Sciatic nerve (tissue), 2 donors: ENCODE measurements around the gene TBC1D19. TPM values are rescaled to one million over a fixed set of nuclear protein-coding genes. Genes with fewer than 3 reads are reported as not detected.

ENCODE experiments used
- ATAC-seq: fragments of 200-7000 bp; cut with Tn5 transposase; one replicate; pipeline ENCODE4 v1.9.1; 2020; ENCODE audit warnings: mild to moderate bottlenecking, moderate library complexity
- DNase-seq: peaks from one replicate; pipeline ENCODE4 v3.0.0-alpha.2; 2020; ENCODE audit warnings: low spot score
- intact Hi-C: fragments of 100-400 bp; cut with DNase I; formaldehyde crosslinking; loops from one replicate; pipeline ENCODE4 v1.14.2; 2022
- total RNA-seq: library from RNA; stranded (reverse); fragmentation: NEBNext Ultra II Directional; extraction: Animal tissue kit (Norgen Biotek cat#: 25700); gene quantifications from one replicate; pipeline ENCODE4 v1.2.1, GENCODE V29; 2021
- donor health status: DM: no; HTN: no; CAD: no.
- donor health status: DM: no; HTN: no; CAD: no.

The TBC1D19 gene
- total RNA-seq, 1 donor from 2014 or later = 15.6 TPM

DNA sequence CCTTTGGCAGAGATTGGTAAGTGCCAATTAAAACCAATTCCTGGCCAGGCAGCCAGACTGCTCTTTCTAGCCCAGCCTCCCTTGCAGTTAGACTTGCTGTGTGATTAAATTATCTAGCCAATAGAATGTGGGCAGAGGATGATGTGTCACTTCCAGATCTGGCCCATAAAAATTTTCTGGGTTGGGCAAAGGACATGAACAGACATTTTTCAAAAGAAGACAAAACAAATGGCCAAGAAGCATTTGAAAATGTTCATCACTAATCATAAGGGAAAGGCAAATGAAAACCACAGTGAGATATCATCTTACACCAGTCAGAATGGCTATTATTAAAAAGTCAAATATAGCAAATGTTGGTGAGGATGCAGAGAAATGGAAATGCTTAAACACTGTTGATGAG is 205.3 kb downstream of the TBC1D19 start:
- intact Hi-C loops = no loop called here
- ATAC-seq (no peak), DNase-seq (no peak)

DNA sequence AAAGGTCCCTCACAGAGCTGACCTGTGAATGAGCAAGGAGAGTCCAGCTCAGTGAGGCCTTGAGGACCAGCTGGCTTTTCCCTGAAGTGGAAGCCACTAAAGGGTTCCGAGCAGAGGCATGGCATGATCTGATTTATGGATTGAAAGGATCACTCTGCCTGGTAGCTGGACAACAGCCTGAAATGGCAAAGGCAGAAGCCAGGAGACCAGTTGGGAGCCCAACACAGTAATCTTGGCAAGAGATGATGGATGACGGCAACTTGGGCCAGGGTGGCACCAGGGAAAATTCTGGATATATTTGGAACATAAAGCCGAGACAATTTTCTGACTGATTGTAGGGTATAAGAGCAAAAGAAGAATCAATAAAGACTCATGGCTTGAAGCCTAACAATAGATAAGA is 207.5 kb downstream of the TBC1D19 start:
- intact Hi-C loops = no loop called here
- ATAC-seq (no peak), DNase-seq (no peak)

DNA sequence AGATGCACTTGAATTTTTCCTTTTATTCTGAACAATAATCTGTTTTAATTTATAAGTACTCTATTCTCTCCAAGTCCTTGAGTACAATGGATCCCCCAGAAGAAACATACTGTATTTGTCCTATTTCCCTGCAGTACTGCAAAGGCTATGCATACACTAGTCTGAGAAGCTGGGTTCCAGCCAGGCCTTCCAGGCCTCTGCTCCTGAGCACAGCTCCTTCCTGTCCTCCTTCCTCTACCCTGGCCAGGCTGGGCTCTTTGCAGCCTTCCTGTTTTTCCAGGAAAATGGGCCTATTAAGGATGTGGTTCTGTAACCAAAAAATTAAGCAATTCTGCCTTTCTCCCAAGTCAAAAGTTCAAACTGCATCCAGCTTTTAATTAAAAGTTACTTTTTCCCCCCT is 208.8 kb downstream of the TBC1D19 start:
- ATAC-seq (no peak), DNase-seq (no peak)
- intact Hi-C loops = no loop called here

DNA sequence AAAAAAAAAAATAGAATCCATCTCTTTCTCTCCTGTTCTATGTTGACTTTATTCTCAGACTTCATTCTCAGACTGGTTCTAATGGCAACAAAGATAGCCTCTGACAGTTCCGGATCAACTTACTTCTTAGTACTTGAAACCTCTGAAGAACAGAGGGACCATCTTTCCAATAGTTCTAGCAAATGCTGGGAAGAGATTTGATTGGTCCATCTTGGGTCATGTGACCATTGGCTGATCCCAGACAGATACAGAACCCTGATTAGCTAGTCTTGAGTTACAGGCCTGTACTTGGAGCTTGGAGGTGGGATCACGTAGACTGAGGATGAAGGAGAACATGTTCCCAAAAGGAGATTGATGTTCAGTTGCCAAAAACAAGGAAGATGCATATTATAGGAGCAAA is 209.9 kb downstream of the TBC1D19 start:
- DNase-seq (no peak), ATAC-seq (no peak)
- intact Hi-C loops = no loop called here

DNA sequence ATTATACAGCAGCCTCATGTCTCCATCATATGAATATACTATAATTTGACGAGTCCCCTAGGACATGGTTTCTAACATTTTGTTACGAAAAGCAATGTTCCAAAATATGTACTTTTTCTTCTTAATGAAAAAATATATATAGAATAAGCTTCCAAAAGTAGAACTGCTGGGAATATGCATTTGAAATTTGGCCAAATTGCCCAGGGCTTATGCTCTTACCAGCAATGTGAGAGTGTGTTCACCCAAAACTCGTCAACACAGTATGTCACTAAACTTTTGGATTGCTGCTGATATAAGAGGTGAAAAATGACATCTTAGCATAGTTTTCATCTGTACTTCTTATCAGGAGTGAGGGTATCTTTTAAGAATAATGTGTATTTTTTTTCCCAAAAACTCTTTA is 212.2 kb downstream of the TBC1D19 start:
- no peak for ATAC-seq
- DNase-seq = no peak
- intact Hi-C loops = no loop called here

DNA sequence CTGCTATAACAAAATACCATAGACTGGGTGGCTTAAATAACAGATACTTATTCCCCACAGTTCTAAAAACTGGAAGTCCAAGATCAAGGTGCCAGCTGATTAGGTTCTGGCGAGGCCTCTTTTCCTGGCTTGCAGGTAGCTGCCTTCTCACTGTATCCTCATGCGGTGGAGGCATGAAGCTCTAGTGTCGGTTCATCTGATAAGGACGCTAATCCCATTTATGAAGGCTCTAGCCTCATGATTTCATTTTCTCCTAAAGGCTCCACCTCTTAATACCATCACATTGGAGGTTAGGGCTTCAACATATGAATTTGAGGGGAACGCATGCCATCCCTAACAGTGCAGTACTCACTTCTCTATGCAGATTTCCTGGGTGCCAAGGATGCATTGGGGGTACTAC is 218.9 kb downstream of the TBC1D19 start:
- DNase-seq (no peak), ATAC-seq (no peak)
- intact Hi-C loops = no loop called here

DNA sequence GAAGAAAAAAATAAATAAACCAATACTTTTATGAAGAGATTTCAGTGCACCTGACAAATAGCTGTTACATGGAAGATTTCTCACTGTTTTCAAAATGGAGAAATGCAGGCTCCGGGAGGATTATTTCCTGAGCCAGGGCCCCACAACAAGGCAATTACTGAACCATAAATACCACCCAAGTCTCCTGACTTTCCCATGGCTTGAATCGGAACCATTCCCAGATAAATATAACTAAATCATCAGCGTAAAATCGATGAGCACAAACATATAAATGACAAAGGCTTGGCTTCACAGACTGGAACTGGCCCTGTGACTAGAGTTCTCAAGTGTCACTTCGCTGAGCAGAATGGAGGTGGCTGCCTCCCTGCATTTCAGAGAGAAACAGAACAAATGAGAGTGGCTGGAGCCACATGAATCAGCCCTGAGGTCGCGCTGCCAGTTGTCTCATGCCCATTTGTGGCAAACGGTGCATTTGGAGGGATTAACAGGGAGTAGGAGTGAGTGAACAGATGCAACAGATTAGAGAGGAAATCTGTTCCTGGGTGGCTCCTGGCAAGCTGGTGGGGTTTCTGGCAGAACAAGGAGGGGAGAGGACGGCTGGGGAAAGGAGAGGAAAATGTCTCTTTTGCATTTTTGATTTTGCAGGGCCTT is 219.5 kb downstream of the TBC1D19 start:
- peak; percentile 28 for ATAC-seq
- DNase-seq = no peak
- intact Hi-C loops = no loop called here

DNA sequence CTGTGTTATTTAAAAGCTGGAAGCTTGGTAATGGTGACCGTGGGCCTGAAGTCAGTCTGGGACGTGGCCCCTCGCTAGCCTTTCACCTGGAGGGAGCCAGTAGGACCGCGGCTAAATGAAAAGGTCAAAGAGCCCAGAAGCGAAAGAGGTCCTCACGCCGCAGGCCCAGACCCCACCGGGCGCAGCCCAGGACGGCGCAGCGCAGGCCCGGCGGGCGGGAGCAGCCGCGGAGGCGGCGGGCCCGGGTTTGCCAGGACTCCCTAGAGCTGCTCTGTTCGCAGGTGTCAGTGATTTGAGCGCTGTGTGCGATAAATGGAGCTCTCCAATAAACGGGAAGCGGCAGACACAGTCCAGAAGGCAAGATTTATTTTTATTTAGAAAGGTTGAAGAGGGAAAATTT is 220.6 kb downstream of the TBC1D19 start:
- intact Hi-C loops = no loop called here
- ATAC-seq (peak; percentile 60), DNase-seq (no peak)

DNA sequence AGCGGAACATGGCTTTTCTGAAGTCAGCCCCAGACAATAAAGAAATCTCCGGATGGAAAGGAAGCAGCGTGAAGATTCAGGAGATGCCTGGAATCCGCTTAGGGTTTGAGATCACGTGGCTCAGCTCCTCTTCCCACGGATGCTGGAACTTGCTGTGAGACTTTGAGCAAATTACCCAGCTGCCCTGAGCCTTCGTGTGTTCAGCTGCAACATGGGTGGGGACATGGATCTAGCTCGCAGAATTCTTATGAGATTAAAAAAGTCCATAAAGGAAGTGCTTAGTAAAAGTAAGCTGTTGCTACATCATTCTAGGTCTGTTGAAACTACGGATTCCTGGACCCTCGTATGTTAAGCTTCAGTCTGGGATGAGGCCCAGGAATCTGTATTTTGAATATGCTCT is 221.0 kb downstream of the TBC1D19 start:
- intact Hi-C loops = no loop called here
- ATAC-seq = peak; percentile 33
- no peak for DNase-seq

Other genes with a start within 250 kb of the TBC1D19 start
- not detected for gene CCKAR, start 93.6 kb upstream of the TBC1D19 start, total RNA-seq